Measurements from ENCODE around the gene SORBS2. TPM values are rescaled to one million over a fixed set of nuclear protein-coding genes. Genes with fewer than 3 reads are reported as not detected.

SORBS2 gene
- total and polyA plus RNA-seq, 2 of the 4 experiments (the other 2 are of a cell fraction), result 0.18 TPM; not detected in 1

DNA sequence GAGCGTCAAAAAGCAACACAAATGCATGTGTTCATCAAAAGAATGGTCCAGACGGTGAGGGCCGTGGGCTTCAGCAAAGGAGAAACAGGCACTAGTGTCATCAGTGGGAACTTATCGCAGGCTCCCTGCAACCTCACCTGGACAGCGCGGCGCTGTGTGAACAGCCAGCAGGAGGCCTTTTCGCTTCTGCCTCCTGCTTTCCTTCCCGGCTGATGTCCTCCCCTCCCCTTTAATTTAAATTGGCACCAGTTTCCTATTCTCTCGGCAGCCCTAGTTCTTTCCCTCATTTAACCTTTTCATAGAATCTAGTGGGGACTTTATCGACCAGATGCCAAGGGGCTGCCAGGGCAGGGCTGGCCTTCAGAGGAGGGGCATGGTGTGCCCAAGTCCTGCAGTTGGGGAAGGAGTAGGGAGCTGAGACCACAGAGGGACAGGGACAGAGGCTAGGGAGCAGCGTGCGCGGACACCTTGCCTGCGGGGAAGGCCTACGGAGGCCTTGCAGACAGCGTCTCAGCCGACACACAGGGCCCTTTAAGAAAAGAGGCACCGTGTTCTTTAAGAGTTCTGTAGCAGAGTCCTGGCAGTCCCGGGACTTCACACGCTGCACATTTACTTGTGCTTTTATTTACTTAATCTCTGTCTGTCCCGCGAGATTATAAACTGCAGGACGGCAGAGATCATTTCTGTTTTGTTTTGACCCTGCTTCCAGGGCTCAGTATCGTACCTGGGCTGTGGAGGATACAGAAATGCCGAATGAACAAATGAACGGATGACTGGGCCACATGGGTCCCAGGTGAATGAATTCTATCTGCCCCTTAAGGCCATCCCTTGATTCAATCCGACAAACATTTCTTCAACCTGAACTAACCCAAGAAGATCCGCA lies 8.4 kb upstream of the SORBS2 start:
- dilution Hi-C loops (cut with HindIII; ENCODE audit: low sequenced_read_pairs, unreplicated experiment), result no loop called here
- no peak overlapping the region for H2BK15ac ChIP-seq (ENCODE audit: low read depth, low read length)
- no peak overlapping the region for H3K9ac ChIP-seq (ENCODE audit: low read depth, low read length)
- intact Hi-C loops (cut with micrococcal nuclease), result no loop called here
- H3K36me3 ChIP-seq (ENCODE audit: control insufficient read depth, insufficient read depth, low read length), result no peaks in the 10 kb centered on the region
- no peak overlapping the region for H4K8ac ChIP-seq (ENCODE audit: low read depth in 2 of 2, low read length in 2 of 2)
- H2AK5ac ChIP-seq (ENCODE audit: low read depth, low read length), result no peak overlapping the region
- H3K56ac ChIP-seq (ENCODE audit: extremely low read depth, insufficient read depth, low read length), result no peak overlapping the region
- DNase-seq (no peak), ATAC-seq (ENCODE audit: low read depth) (no peak)
- H2BK20ac ChIP-seq (ENCODE audit: low read depth, low read length), result no peak overlapping the region
- no peak overlapping the region for H3K4me2 ChIP-seq (ENCODE audit: low read depth, low read length)
- WGBS, 2 experiments (ENCODE audit: extremely low coverage in 2 of 2, insufficient read length in 1 of 2), result 60% methylated on average over 19 of the region's 29 CpGs; no CpG with 5 or more reads in 1 of the 2 experiments
- H3K4me3 ChIP-seq (ENCODE audit: insufficient read depth, low read depth, low read length), result no peak overlapping the region
- H3K4me1 ChIP-seq (ENCODE audit: control insufficient read depth, insufficient read depth, low read length), result no peaks in the 10 kb centered on the region
- H3K27me3 ChIP-seq (ENCODE audit: control insufficient read depth, insufficient read depth, low read length), result peaks cover 13% of the 10 kb centered on the region
- no peaks in the 10 kb centered on the region for H3K9me1 ChIP-seq (ENCODE audit: insufficient read depth, low read length)
- H4K5ac ChIP-seq (ENCODE audit: low read depth, low read length), result no peak overlapping the region
- peak overlapping the region; percentile 65 for H2AFZ ChIP-seq (replicated peaks; ENCODE audit: low read length, poor library complexity)
- in situ Hi-C loops (cut with MboI; ENCODE audit: low sequenced_read_pairs), result no loop called here
- H3K27ac ChIP-seq (ENCODE audit: insufficient read depth, low read length), result no peak overlapping the region
- CTCF ChIA-PET, result no interaction called here
- no peaks in the 10 kb centered on the region for H4K20me1 ChIP-seq (ENCODE audit: insufficient read depth, low read length)
- no peak overlapping the region for H3K4ac ChIP-seq (ENCODE audit: low read depth, low read length)
- no peak overlapping the region for H3K18ac ChIP-seq (ENCODE audit: low read depth, low read length)
- no peak overlapping the region for H2AK9ac ChIP-seq (replicated peaks; ENCODE audit: low read depth, low read length, poor library complexity)
- no peak overlapping the region for H2BK5ac ChIP-seq (ENCODE audit: low read depth, low read length, poor library complexity, severe bottlenecking)
- POLR2A ChIA-PET (ENCODE audit: unreplicated experiment), result no interaction called here
- no TSS peak for BruUV-seq (replicated peaks)
- no peak overlapping the region for H4K91ac ChIP-seq (ENCODE audit: insufficient read depth, low read depth, low read length)
- H3K79me1 ChIP-seq (ENCODE audit: low read depth in 1 of 2, low read length in 2 of 2), result no peaks in the 10 kb centered on the region
- H3K14ac ChIP-seq (replicated peaks; ENCODE audit: low read depth, low read length), result no peak overlapping the region
- no peaks in the 10 kb centered on the region for H3K9me3 ChIP-seq (ENCODE audit: control insufficient read depth, insufficient read depth, low read length)
- H2BK120ac ChIP-seq (ENCODE audit: low read depth, low read length), result no peak overlapping the region
- H3K23ac ChIP-seq (ENCODE audit: low read depth, low read length), result no peak overlapping the region
- TF ChIP-seq MAZ (IDR thresholded peaks at IDR 0.05; ENCODE audit: borderline replicate concordance, low read depth, low read length), result no peak
- TF ChIP-seq POLR2A (IDR thresholded peaks at IDR 0.05; ENCODE audit: low read depth, low read length), result no peak
- TF ChIP-seq MXI1 (IDR thresholded peaks at IDR 0.05; ENCODE audit: borderline replicate concordance, low read depth, low read length), result no peak
- TF ChIP-seq FOS (IDR thresholded peaks at IDR 0.05; ENCODE audit: low read depth, low read length), result no peak
- no peak for TF ChIP-seq RCOR1 (IDR thresholded peaks at IDR 0.05; ENCODE audit: insufficient replicate concordance, low read length)
- TF ChIP-seq, protein P1, sequence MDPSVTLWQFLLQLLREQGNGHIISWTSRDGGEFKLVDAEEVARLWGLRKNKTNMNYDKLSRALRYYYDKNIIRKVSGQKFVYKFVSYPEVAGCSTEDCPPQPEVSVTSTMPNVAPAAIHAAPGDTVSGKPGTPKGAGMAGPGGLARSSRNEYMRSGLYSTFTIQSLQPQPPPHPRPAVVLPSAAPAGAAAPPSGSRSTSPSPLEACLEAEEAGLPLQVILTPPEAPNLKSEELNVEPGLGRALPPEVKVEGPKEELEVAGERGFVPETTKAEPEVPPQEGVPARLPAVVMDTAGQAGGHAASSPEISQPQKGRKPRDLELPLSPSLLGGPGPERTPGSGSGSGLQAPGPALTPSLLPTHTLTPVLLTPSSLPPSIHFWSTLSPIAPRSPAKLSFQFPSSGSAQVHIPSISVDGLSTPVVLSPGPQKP (IDR thresholded peaks at IDR 0.05; ENCODE audit: borderline replicate concordance, low read depth, low read length), result no peak
- TF ChIP-seq RAD21 (IDR thresholded peaks at IDR 0.05; ENCODE audit: low read length), result no peak
- no peak for TF ChIP-seq SMC3 (IDR thresholded peaks at IDR 0.05; ENCODE audit: low read depth, low read length)
- no peak for TF ChIP-seq CHD1 (IDR thresholded peaks at IDR 0.05; ENCODE audit: low read depth, low read length)
- TF ChIP-seq RFX5 (IDR thresholded peaks at IDR 0.05; ENCODE audit: low read depth, low read length), result no peak
- TF ChIP-seq, protein P2, sequence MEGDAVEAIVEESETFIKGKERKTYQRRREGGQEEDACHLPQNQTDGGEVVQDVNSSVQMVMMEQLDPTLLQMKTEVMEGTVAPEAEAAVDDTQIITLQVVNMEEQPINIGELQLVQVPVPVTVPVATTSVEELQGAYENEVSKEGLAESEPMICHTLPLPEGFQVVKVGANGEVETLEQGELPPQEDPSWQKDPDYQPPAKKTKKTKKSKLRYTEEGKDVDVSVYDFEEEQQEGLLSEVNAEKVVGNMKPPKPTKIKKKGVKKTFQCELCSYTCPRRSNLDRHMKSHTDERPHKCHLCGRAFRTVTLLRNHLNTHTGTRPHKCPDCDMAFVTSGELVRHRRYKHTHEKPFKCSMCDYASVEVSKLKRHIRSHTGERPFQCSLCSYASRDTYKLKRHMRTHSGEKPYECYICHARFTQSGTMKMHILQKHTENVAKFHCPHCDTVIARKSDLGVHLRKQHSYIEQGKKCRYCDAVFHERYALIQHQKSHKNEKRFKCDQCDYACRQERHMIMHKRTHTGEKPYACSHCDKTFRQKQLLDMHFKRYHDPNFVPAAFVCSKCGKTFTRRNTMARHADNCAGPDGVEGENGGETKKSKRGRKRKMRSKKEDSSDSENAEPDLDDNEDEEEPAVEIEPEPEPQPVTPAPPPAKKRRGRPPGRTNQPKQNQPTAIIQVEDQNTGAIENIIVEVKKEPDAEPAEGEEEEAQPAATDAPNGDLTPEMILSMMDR (conservative IDR thresholded peaks at IDR 0.05; ENCODE audit: low read depth, low read length), result no peak
- no peak for TF ChIP-seq USF2 (IDR thresholded peaks at IDR 0.05; ENCODE audit: low read depth, low read length)
- TF ChIP-seq BHLHE40 (IDR thresholded peaks at IDR 0.05; ENCODE audit: low read depth, low read length), result no peak
- no peak for TF ChIP-seq CEBPB (IDR thresholded peaks at IDR 0.05; ENCODE audit: low read depth, low read length)
- TF ChIP-seq MAFK (IDR thresholded peaks at IDR 0.05; ENCODE audit: low read depth, low read length), result no peak

All from IMR-90 (cell line).